GM21367 (cell line): Measurements from ENCODE around the gene DCLK1.

Experiments used
- ATAC-seq: cut with Tn5 transposase; IDR thresholded peaks from one replicate; pipeline ENCODE4 v1.9.1; 2021; ENCODE audit not compliant: unreplicated experiment

Gene DCLK1

DNA sequence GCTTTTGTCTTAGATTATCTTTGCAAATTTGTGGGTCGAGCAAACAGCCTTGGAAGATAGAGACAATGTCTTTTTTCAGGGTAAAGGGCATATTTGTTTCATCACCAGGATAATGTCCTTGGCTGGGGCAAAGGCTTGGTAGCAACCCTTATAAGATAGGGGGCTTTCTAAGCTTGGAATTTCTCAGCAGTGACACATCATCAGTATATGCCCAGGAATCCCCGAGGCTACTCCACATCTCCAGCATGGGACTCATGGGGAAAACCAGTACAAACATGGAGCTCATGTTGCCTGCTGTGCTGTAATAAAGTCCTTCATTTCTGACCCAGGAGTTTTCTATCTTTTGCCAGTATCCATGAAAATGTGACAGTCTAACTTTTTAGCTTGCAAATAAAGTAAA is 77.1 kb downstream of the DCLK1 start:
- ATAC-seq = no peak

GRCh38 chr13:36051082-36051481 is 80.1 kb downstream of the DCLK1 start:
- no peak for ATAC-seq

GRCh38 chr13:36046672-36047071 is 84.5 kb downstream of the DCLK1 start:
- ATAC-seq = no peak

- ATAC-seq = no peak
These were observed 92.2 kb downstream of the DCLK1 start for GRCh38 chr13:36038785-36039555.

GRCh38 chr13:36033035-36033434 is 98.1 kb downstream of the DCLK1 start:
- ATAC-seq = no peak

GRCh38 chr13:36031490-36031889 is 99.7 kb downstream of the DCLK1 start:
- no peak for ATAC-seq

DNA sequence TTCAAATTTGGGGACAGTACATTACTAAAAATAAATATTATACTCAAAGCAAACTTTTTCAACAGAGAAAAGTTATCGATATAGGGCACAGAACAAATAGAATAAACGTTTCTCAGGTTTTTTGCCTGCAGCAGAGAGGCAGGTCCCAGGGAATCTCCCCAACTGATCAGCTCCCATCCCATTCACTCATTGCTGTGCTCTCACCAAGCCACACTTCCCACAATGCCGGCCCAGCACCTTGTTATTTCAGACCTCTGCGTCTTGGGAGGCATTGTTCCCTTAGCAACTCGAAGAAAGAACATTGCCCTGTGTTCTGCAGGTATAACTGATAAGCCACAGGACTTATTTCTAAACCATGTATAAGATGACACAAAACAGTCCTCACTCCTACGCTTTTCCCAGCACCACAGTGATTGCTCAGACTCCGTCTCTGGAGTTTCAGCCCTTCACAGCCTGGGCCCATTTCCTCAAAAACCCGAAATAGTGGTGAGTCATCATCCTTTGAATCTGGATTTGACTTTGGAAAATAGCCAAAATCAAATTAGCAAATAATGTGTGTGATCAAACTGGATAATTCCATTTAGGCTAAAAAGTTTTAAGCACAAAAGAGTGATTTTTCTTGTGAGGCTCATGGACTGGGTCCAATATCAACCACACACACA is 100.4 kb downstream of the DCLK1 start:
- ATAC-seq = no peak

GRCh38 chr13:36029166-36029565 is 102.0 kb downstream of the DCLK1 start:
- ATAC-seq = no peak

GRCh38 chr13:36028359-36029025 is 102.7 kb downstream of the DCLK1 start:
- no peak for ATAC-seq

DNA sequence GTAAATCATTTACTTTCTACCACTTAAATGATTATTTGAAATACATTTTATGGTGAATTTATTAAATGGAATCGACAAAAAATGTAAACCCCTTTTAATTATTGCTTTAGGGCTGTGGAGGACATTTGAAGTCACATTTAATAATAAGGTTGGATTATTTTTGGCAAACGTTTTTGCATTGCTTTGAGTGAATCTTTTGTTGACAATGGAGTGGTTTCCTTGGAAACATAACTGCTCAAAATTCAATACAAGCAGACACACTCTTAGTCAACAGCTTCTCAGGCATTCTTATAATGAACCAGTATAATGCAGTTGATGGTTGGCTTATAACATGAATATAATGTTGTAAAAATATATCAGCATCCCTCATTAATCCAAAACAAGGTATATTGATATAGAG is 104.7 kb downstream of the DCLK1 start:
- no peak for ATAC-seq

- no peak for ATAC-seq
These were observed 116.4 kb downstream of the DCLK1 start for GRCh38 chr13:36014763-36015162.

DNA sequence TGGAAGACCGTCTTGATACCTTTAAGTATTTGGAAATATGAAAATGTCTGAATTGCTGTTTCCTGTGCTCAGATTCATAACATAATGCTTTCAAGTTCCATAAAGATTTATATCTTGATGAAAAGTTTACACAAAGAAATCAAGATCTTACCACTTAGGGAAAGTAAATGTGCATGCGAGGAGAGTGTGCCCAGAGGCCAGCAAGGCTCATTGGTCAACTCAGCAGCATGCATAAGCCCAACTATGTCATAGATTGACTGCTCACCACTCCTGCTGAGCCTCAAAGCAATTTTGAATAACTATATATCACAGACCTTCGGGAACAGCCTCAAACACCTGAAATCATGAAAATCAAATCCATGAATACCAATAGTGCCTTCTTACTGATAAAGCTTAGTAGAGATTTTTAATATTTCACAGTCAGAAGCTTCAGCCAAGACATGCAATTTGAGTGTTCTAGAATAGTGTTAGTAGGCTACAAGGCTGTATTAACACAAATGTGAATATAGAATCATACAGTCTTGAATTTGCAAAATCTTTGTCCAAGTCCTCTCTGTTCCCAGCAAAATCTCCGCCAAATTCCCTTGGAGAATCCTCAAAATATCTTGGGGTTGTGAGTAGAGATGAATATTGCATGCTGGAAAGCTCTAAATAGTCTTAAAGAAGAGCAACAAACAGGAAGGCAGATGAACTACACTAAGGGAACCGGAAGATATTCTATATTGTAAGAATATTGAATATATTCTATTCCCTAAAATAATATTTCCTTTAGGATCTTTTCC is 124.1 kb downstream of the DCLK1 start:
- ATAC-seq = no peak

DNA sequence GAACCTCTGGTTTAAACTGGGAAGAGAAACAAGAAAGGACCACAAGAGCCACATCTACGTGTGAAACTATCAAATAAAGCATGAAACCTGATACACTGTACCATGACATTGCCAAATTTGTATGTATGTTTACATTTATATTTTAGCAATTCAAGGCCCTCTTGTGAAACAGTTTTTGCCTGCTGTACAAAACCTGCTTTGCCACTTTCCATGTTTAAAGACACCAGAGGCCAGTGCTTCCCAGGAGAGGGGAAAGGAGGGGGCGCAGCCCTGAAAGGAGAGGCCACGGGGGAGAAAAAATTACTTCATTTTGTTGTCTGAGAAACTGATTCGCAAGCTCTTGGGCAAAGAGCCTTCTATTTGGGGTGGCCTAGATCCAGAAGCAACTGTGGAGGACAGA is 124.8 kb downstream of the DCLK1 start:
- no peak for ATAC-seq

DNA sequence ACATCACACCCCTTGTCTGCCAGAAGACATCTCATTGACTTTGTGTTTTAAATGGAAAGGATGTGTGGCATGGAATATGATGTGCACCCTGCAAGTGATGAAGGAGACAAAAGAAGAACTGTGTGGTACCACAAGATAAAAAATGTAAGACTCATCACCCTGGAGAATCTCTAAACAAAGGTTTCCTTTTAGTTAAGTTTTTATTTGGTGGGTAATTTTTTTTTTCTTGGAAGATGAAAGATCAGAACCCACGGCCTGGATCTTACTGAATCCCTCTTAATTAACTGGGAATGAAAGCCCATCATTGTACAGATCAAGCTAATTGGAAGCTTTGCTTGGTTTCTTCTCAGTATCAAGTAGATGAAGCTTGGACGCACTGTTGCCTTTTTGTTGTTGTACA is 129.6 kb downstream of the DCLK1 start:
- no peak for ATAC-seq

- no peak for ATAC-seq
These were observed 131.2 kb downstream of the DCLK1 start for GRCh38 chr13:36000028-36000427.

DNA sequence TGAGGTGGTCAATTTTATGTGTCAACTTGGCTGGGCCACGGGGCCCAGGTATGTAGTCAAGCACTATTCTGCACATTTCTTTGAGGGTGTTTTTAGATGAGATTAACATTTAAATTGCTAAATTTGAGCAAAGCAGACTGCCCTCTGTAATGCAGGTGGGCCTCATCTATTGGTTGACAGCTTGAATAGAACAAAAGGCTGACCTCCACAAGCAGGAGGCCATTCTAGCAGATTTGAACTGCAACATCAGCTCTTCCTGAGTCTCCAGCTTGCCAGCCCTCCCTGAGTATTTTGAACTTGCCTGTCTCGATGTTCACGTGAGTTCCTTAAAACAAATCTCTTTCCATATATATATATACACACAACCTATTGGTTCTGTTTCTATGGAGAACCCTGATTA is 134.8 kb downstream of the DCLK1 start:
- no peak for ATAC-seq

DNA sequence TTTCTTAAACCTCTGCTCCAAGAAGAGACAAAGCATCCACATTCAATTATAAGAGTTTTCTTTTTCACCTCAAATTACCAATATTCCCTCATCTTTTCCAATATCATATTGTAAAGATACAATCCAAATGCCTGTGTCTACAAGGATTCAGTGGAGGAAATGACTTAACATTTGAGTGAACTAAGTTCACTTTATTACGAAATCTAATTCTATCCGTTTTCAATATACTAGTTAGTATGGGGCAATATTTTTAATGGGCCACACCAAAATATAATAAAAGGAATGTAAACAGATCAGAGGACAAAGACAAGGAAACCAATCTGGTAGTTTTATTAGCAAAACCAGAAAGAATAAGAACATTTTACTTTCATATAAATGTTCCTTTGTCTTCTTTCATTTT is 136.0 kb downstream of the DCLK1 start:
- ATAC-seq = no peak

DNA sequence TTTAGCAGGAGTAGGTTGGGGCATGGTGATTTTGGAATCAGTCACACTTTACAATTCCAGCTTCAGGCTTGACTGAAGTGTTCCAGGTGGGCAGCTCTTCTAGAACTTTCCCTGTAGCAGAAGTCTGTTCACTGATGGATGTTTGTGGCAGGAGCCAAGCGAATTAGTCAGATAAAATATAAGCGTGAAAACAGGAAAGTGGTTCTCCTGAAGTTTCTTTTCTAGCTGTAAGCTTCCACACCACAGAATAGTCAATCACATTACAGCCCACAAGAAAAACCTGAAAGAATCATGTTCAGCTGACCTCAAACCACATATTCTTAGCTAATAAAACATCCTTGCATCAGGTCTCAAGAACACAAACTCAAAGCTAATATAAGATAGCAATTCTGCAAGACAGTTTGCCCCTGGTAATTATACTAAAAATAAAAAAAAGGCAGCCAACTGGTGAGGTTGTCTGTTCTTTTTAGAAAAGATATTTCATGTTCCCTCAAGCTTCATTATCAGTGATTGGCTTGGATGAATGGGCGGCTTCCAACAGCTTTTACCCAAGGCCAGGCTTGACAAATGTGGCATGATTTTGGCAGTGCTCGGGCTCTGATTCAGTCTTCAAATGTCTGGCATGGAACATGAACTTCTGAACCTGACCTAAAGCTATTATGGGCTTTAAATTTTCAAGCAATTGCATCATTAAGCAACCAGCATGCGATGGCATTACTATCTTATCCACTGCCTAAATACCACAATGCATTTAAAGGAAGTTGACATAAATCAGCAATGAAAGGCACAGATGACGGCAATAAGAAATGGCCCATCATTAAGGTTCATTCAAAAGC is 136.8 kb downstream of the DCLK1 start:
- ATAC-seq = no peak

- ATAC-seq = no peak
These were observed 137.5 kb downstream of the DCLK1 start for GRCh38 chr13:35993686-35994085.

GRCh38 chr13:35992964-35993363 is 138.2 kb downstream of the DCLK1 start:
- ATAC-seq = no peak

- ATAC-seq = no peak
These were observed 141.0 kb downstream of the DCLK1 start for GRCh38 chr13:35990196-35990595.
